K562 (cell line): ENCODE results near the gene HSPA8. TPM values are rescaled to one million over a fixed set of nuclear protein-coding genes. Genes with fewer than 3 reads are reported as not detected.

ENCODE experiments used
- CC2D1A ChIP-seq: fragments of 450-650 bp; IDR thresholded peaks from 2 replicates; pipeline ENCODE4 v1.6.1; 2017; ENCODE audit warnings: mild to moderate bottlenecking
- CEBPG ChIP-seq, 3 experiments: fragments of 200-800 bp in 1 of 3; sonication (Bioruptor generic) in 1 of 3; sonication (generic) in 1 of 3; formaldehyde crosslinking in 1 of 3; IDR thresholded peaks in 2 of 3; conservative IDR thresholded peaks in 1 of 3; 2 replicates each; pipeline versions ENCODE4 v1.6.1 to v1.8.0; 2016 to 2022; ENCODE audit warnings: missing compliant biosample characterization in 2 of 3, missing genetic modification characterization in 2 of 3, mild to moderate bottlenecking in 1 of 3, missing genetic modification reagents in 1 of 3
- EGR1 ChIP-seq: fragments of 450-650 bp; conservative IDR thresholded peaks from 2 replicates; pipeline ENCODE4 v1.6.1; 2017; ENCODE audit warnings: mild to moderate bottlenecking
- ELF4 ChIP-seq: fragments of 450-650 bp; formaldehyde crosslinking; IDR thresholded peaks from 2 replicates; pipeline ENCODE4 v1.4.0; 2022; ENCODE audit warnings: missing genetic modification characterization
- HDAC6 ChIP-seq: IDR thresholded peaks from 2 replicates; pipeline ENCODE4 v1.6.1; 2012; ENCODE audit warnings: low read depth, mild to moderate bottlenecking, control low read depth, inconsistent platforms, low read length, moderate library complexity
- HMGXB4 ChIP-seq: sonication (generic); formaldehyde crosslinking; IDR thresholded peaks from 2 replicates; pipeline ENCODE4 v1.8.1; 2023; ENCODE audit warnings: mild to moderate bottlenecking, missing genetic modification reagents
- HSF4 ChIP-seq: fragments of 250-450 bp; sonication (Bioruptor Pico); IDR thresholded peaks from 2 replicates; pipeline ENCODE4 v2.1.2; 2022; ENCODE audit warnings: mild to moderate bottlenecking, moderate library complexity, borderline replicate concordance
- NFRKB ChIP-seq: fragments of 450-650 bp; IDR thresholded peaks from 2 replicates; pipeline ENCODE4 v1.6.1; 2016; ENCODE audit warnings: low read depth
- PRPF4 ChIP-seq: fragments of 200-400 bp; formaldehyde crosslinking; IDR thresholded peaks from one replicate; pipeline ENCODE4 v1.6.1; 2017; ENCODE audit warnings: low read length, low read depth, mild to moderate bottlenecking; ENCODE audit not compliant: insufficient read depth, poor library complexity, severe bottlenecking
- RB1 ChIP-seq: fragments of 450-650 bp; IDR thresholded peaks from 2 replicates; pipeline ENCODE4 v1.6.1; 2017; ENCODE audit warnings: low read depth, mild to moderate bottlenecking
- RERE ChIP-seq: sonication (generic); formaldehyde crosslinking; IDR thresholded peaks from 2 replicates; pipeline ENCODE4 v1.8.0; 2023; ENCODE audit warnings: missing genetic modification reagents, mild to moderate bottlenecking, borderline replicate concordance
- TARDBP ChIP-seq: fragments of 450-650 bp; IDR thresholded peaks from 2 replicates; pipeline ENCODE4 v1.6.1; 2016
- TCF3 ChIP-seq: sonication (generic); formaldehyde crosslinking; IDR thresholded peaks from 2 replicates; pipeline ENCODE4 v1.4.0; 2020; ENCODE audit warnings: mild to moderate bottlenecking, missing genetic modification reagents
- ZBTB2 ChIP-seq: fragments of 450-650 bp; IDR thresholded peaks from 2 replicates; pipeline ENCODE4 v1.6.1; 2016; ENCODE audit warnings: antibody characterized with exemption
- ZNF277 ChIP-seq: fragments of 250-450 bp; sonication (Bioruptor Pico); IDR thresholded peaks from 2 replicates; pipeline ENCODE4 v1.8.0; 2022; ENCODE audit warnings: inconsistent platforms, mild to moderate bottlenecking, moderate library complexity, borderline replicate concordance
- ZNF347 ChIP-seq: fragments of 450-650 bp; formaldehyde crosslinking; IDR thresholded peaks from 2 replicates; pipeline ENCODE4 v1.4.0; 2020; ENCODE audit warnings: low read depth, mild to moderate bottlenecking, moderate library complexity
- ZNF444 ChIP-seq: fragments of 250-450 bp; sonication (Bioruptor Pico); IDR thresholded peaks from 2 replicates; pipeline ENCODE4 v1.4.0; 2020; ENCODE audit warnings: mild to moderate bottlenecking, moderate library complexity
- polyA plus RNA-seq, 8 experiments: library from polyadenylated mRNA; depleted of rRNA in 4 of 8; stranded (reverse) in 5 of 8; unstranded in 3 of 8; fragments of >200 nt; fragmentation: Nextera tagmentation in 2 of 8; fragmentation: Illumina TruSeq in 1 of 8; extraction: Ambion mirVana in 2 of 8; extraction: Trizol in 1 of 8; gene quantifications; 2 replicates each; pipeline versions ENCODE4 v1.2.1 to v1.2.3, GENCODE V29; 2011 to 2014; ENCODE audit warnings: inconsistent platforms in 1 of 8, missing spikeins in 1 of 8
- total RNA-seq, 7 experiments: library from RNA; depleted of rRNA in 6 of 7; stranded (reverse); fragments of >200 nt in 6 of 7; fragmentation: Illumina TruSeq in 2 of 7; extraction: Trizol in 2 of 7; gene quantifications; 2 replicates each; pipeline versions ENCODE4 v1.2.1 to v1.2.3, GENCODE V29; 2011 to 2021; ENCODE audit warnings: low replicate concordance in 1 of 7

The HSPA8 gene
- total and polyA plus RNA-seq, 9 of the 15 experiments (the other 6 are each of a cell fraction or from before 2014, with no cell fraction given) = 1,250 to 3,966 (median 2,773) TPM

GRCh38 chr11:123062892-123063825 is 1.2 kb upstream of the HSPA8 start (continued):
- TF ChIP-seq NFRKB (peak; percentile 89; the same call in 1 of the 2 replicates), CEBPG (CRISPR knock-in tag; IDR thresholded peaks at IDR 0.05) (peak; percentile 81; the same call in 1 of the 2 replicates), CEBPG (tag; conservative IDR thresholded peaks at IDR 0.05 in 1 of 2, IDR thresholded peaks at IDR 0.05 in 1 of 2) (peak; percentile 83 to 98), EGR1 (no peak), HSF4 (CRISPR knock-in tag) (no peak), ZNF277 (CRISPR knock-in tag) (no peak), ELF4 (CRISPR knock-in tag) (no peak), HDAC6 (no peak), PRPF4 (no peak), ZBTB2 (no peak), TARDBP (no peak), HMGXB4 (CRISPR knock-in tag) (no peak), RERE (CRISPR knock-in tag) (no peak), CC2D1A (no peak), TCF3 (CRISPR knock-in tag) (no peak), ZNF444 (CRISPR knock-in tag) (no peak), RB1 (no peak), ZNF347 (CRISPR knock-in tag) (no peak)
